HEK293 (cell line): ENCODE data around the gene CCNI2.
A peak's percentile ranks its signal among the peaks of the same experiment; 100 is the strongest.

Experiments used
- CTCF ChIA-PET: fragments of 350-600 bp; formaldehyde crosslinking; extraction: SDS; loops from one replicate; lab custom pipeline; 2021; ENCODE audit warnings: antibody characterized with exemption; lab: Yijun Ruan, JAX
- POLR2A ChIA-PET: fragments of 300-600 bp; formaldehyde crosslinking; extraction: SDS; loops from one replicate; lab custom pipeline; 2020; ENCODE audit warnings: antibody characterized with exemption, inconsistent platforms; lab: Yijun Ruan, JAX
- H3K27ac ChIP-seq: fragments of 200-500 bp; sonication (Bioruptor generic); 2 replicates; pipeline ENCODE4 v1.5.1; 2014; ENCODE audit warnings: low read depth, low read length, control low read depth, inconsistent platforms; ENCODE audit errors: extremely low read depth
- H3K36me3 ChIP-seq, 2 experiments: fragments of 200-500 bp in 1 of 2; sonication (Bioruptor generic) in 1 of 2; 1 replicate in 1 of 2; 2 replicates in 1 of 2; pipeline ENCODE4 v1.5.1; 2014 to 2017; ENCODE audit warnings: inconsistent platforms in 2 of 2, low read length in 2 of 2; ENCODE audit not compliant: control insufficient read depth in 2 of 2, insufficient read depth in 1 of 2
- H3K4me1 ChIP-seq: fragments of 200-500 bp; sonication (Bioruptor generic); 2 replicates; pipeline ENCODE4 v1.5.1; 2014; ENCODE audit warnings: mild to moderate bottlenecking, low read length, inconsistent platforms; ENCODE audit not compliant: control insufficient read depth, insufficient read depth
- H3K4me3 ChIP-seq: 2 replicates; pipeline ENCODE4 v1.5.1; 2011; ENCODE audit warnings: low read depth, mild to moderate bottlenecking, control low read depth, low read length, moderate library complexity
- H3K9me3 ChIP-seq: fragments of 200-500 bp; sonication (Bioruptor generic); 2 replicates; pipeline ENCODE4 v1.5.1; 2014; ENCODE audit warnings: low read depth, low read length, inconsistent platforms; ENCODE audit not compliant: control insufficient read depth, insufficient read depth
- HOXC10 ChIP-seq: sonication (generic); formaldehyde crosslinking; IDR thresholded peaks from 2 replicates; pipeline ENCODE4 v1.8.1; 2023; ENCODE audit warnings: mild to moderate bottlenecking, missing genetic modification reagents
- IKZF3 ChIP-seq: fragments of 450-650 bp; IDR thresholded peaks from 2 replicates; pipeline ENCODE4 v1.5.0; 2018; ENCODE audit warnings: missing biosample characterization, mild to moderate bottlenecking, missing genetic modification characterization, moderate library complexity
- KLF1 ChIP-seq: fragments of 450-650 bp; formaldehyde crosslinking; IDR thresholded peaks from 2 replicates; pipeline ENCODE4 v1.5.1; 2016; ENCODE audit warnings: missing biosample characterization, missing genetic modification characterization
- SP2 ChIP-seq: fragments of 450-650 bp; formaldehyde crosslinking; IDR thresholded peaks from 2 replicates; pipeline ENCODE4 v1.5.1; 2016; ENCODE audit warnings: missing biosample characterization, missing genetic modification characterization
- TCF7L2 ChIP-seq: IDR thresholded peaks from 2 replicates; pipeline ENCODE4 v1.6.1; 2011; ENCODE audit warnings: low read depth, mild to moderate bottlenecking, inconsistent platforms, low read length, moderate library complexity, borderline replicate concordance
- ZNF133 ChIP-seq: fragments of 450-650 bp; formaldehyde crosslinking; IDR thresholded peaks from 2 replicates; pipeline ENCODE4 v1.5.1; 2016; ENCODE audit warnings: missing biosample characterization, missing genetic modification characterization
- ZNF311 ChIP-seq: fragments of 450-650 bp; formaldehyde crosslinking; IDR thresholded peaks from 2 replicates; pipeline ENCODE4 v1.5.1; 2017; ENCODE audit warnings: missing biosample characterization, missing genetic modification characterization, borderline replicate concordance
- ZNF366 ChIP-seq: fragments of 450-650 bp; formaldehyde crosslinking; conservative IDR thresholded peaks from 2 replicates; pipeline ENCODE4 v1.5.1; 2016; ENCODE audit warnings: missing biosample characterization, missing genetic modification characterization
- ZNF426 ChIP-seq: fragments of 450-650 bp; formaldehyde crosslinking; IDR thresholded peaks from 2 replicates; pipeline ENCODE4 v1.5.1; 2017; ENCODE audit warnings: missing biosample characterization, missing genetic modification characterization, mild to moderate bottlenecking, inconsistent platforms, moderate library complexity
- ZNF530 ChIP-seq: fragments of 450-650 bp; formaldehyde crosslinking; IDR thresholded peaks from 2 replicates; pipeline ENCODE4 v1.5.1; 2016; ENCODE audit warnings: low read depth, missing biosample characterization, missing genetic modification characterization
- ZNF785 ChIP-seq: fragments of 450-650 bp; formaldehyde crosslinking; IDR thresholded peaks from 2 replicates; pipeline ENCODE4 v1.5.1; 2016; ENCODE audit warnings: missing biosample characterization, missing genetic modification characterization
- ZNF791 ChIP-seq: fragments of 450-650 bp; formaldehyde crosslinking; IDR thresholded peaks from 2 replicates; pipeline ENCODE4 v1.5.1; 2016; ENCODE audit warnings: missing biosample characterization, missing genetic modification characterization
- TF ChIP-seq, protein P1 (sequence below): fragments of 450-650 bp; formaldehyde crosslinking; IDR thresholded peaks from 2 replicates; pipeline ENCODE4 v1.5.0; 2017; ENCODE audit warnings: missing biosample characterization, missing genetic modification characterization, borderline replicate concordance
- TF ChIP-seq, protein P2 (sequence below): fragments of 450-650 bp; formaldehyde crosslinking; IDR thresholded peaks from 2 replicates; pipeline ENCODE4 v1.5.1; 2016; ENCODE audit warnings: missing biosample characterization, missing genetic modification characterization
- TF ChIP-seq, protein P3 (sequence below): fragments of 450-650 bp; formaldehyde crosslinking; IDR thresholded peaks from 2 replicates; pipeline ENCODE4 v1.5.1; 2016; ENCODE audit warnings: missing biosample characterization, missing genetic modification characterization

Gene CCNI2

DNA sequence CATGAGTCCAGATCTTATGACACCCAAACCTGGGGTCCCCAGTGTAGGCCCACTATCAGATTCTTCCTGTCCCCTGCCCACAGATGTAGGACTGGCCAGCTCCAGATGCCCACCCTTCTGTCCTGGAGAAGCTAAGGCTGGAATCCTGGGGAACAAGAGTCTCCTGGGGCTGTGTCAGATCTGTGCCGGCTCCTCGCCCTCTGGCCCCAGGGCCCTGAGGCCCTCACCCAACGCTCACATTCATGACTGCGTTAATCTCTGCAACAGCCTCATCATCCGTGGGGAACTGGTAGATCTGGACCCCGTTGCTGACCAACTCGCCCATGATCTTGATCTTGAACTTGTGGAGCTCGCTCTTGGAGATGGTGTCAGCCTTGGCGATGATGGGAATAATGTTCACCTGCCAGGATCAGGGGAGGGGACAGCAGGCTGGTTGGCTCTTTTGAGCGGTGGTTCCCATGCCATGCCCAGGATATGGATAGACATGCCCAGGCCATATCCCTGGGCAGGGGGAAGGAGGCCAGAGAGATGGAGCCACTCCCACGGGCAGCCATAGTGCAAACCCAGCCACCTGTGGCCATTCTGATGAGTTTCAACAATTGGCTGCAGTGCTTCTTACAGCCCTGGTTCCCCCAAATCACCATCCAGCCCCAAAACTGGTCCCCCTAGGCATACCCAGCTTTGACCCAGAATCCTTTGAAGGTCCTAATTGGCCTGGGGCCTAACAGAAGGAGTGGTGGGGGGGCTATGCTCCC, 15.2 kb downstream of the CCNI2 start (continued):
- TF ChIP-seq, protein P1, sequence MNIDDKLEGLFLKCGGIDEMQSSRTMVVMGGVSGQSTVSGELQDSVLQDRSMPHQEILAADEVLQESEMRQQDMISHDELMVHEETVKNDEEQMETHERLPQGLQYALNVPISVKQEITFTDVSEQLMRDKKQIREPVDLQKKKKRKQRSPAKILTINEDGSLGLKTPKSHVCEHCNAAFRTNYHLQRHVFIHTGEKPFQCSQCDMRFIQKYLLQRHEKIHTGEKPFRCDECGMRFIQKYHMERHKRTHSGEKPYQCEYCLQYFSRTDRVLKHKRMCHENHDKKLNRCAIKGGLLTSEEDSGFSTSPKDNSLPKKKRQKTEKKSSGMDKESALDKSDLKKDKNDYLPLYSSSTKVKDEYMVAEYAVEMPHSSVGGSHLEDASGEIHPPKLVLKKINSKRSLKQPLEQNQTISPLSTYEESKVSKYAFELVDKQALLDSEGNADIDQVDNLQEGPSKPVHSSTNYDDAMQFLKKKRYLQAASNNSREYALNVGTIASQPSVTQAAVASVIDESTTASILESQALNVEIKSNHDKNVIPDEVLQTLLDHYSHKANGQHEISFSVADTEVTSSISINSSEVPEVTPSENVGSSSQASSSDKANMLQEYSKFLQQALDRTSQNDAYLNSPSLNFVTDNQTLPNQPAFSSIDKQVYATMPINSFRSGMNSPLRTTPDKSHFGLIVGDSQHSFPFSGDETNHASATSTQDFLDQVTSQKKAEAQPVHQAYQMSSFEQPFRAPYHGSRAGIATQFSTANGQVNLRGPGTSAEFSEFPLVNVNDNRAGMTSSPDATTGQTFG (tag by site-specific recombination) = no peak
- TF ChIP-seq ZNF311 = no peak

DNA sequence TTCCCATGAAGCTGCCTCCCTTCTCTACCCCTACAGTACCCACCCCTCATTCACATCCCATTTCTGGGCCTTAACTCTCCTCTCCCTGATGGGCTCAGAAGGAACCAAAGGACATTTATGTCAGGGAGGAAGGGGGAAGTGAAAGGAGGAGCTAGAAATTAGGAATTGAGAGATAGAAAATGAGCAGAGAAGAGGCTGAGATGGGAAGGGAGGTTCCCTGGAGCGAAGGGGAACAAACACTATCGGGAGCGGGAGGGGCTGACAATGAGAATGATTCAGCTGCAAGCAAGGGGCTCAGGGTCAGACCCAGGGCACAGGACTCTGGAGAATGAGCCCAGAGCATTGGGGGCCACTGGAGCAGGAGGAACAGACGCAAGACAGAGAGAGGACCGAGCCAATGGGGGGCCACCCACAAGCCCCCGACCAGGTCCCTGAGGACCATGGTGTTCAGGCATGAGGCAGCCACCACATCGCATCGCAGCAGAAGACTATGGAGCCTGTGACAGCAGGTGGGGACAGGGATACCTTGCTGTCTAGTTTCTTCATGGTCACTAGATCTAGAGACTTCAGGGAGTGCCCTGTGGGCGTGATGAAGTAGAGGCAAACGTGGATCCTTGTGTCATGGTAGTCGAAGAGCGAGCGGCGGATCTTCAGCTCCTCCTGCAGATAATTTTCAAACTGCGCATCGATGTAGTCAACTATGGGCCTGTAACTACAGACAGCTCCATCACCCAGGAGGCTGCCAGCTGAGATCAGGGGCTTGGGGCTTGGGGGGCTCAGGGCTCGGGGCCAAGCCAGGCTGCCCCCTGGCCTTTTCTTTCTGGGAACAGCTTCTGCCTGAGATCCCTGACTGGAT, 16.2 kb downstream of the CCNI2 start:
- TF ChIP-seq HOXC10 (CRISPR knock-in tag) (no peak), IKZF3 (no peak), SP2 (0 out of 2 replicates have a peak, but pooled peaks have one; percentile 8), ZNF785 (tag by site-specific recombination) (no peak)
- H3K27ac ChIP-seq = no peak overlapping the region
- H3K9me3 ChIP-seq = no peaks in the 10 kb centered on the region
- POLR2A ChIA-PET = no interaction called here
- H3K4me3 ChIP-seq = no peak overlapping the region
- H3K36me3 ChIP-seq = peaks cover 4 to 77% of the 10 kb centered on the region in 2 experiments; a peak in 2 of 3 replicates
- CTCF ChIA-PET = interaction anchor here (0.6 to 1.4 kb wide), 3 partner anchors 9 to 78 kb away, joined by 3 read pairs; no protein-coding TSS in a partner anchor
- no peaks in the 10 kb centered on the region for H3K4me1 ChIP-seq

DNA sequence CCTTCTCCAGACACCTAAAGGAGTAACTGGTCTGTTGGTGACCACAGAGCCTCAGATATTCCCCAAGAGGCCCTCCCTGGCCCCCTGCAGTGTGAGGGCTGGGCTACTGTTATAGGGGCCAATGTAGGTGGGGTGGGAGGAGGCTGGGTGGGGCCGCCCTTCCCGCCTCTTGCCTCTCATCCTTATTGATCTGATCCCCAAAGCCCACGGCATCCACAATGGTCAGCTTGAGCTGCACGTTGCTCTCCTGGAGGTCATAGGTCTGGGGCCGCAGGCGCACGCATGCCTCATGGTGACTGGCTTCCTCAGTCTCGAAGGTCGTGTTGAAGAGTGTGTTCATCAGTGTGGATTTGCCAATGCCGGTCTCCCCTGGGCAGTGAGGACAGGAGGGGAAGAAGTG, 16.8 kb downstream of the CCNI2 start:
- CTCF ChIA-PET = interaction anchor here (0.6 to 1.4 kb wide), 3 partner anchors 9 to 176 kb away, joined by 3 read pairs; no protein-coding TSS in a partner anchor
- H3K36me3 ChIP-seq = peaks cover 4 to 71% of the 10 kb centered on the region in 2 experiments; a peak in 2 of 3 replicates
- no peak overlapping the region for H3K27ac ChIP-seq

DNA sequence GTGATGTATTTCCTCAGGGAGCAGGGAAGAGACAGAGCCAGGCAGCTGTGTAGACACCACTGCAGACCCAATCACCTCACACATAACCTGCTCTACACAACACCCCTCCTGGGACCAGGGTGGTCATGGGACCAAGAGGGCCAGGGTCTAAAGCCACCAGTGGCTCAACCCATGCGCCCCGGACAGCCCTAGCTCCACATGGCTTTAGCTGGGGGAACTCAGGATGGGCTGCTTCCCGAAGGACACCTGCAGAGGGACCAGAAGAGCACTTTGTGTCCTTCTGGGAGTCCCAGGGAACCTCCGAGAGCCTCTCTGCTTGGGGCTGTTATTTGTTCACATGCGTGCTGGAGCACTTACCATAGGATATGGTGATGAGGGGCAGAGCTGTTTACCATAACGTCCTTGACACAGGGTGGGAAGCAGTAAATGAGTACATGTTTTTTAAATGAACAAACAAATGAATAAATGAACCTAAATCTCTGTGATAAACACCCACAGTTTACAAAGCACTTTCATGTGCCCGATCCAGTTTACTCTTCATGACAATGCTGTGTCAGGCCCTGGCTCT, 17.5 kb downstream of the CCNI2 start:
- Histone ChIP-seq H3K27ac (no peak overlapping the region), H3K4me3 (no peak overlapping the region), H3K9me3 (no peaks in the 10 kb centered on the region), H3K4me1 (no peaks in the 10 kb centered on the region), H3K36me3 (peaks cover 4 to 64% of the 10 kb centered on the region in 2 experiments; a peak in 2 of 3 replicates)
- POLR2A ChIA-PET = no interaction called here
- CTCF ChIA-PET = interaction anchor here (1.0 to 1.4 kb wide), 2 partner anchors 10 to 177 kb away, joined by 3 read pairs; no protein-coding TSS in a partner anchor
- TF ChIP-seq ZNF366 (tag by site-specific recombination) (no peak), ZNF791 (no peak), ZNF530 (tag by site-specific recombination) (no peak), TCF7L2 (no peak), ZNF426 (tag by site-specific recombination) (no peak), ZNF133 (tag by site-specific recombination) (no peak)
- TF ChIP-seq, protein P2, sequence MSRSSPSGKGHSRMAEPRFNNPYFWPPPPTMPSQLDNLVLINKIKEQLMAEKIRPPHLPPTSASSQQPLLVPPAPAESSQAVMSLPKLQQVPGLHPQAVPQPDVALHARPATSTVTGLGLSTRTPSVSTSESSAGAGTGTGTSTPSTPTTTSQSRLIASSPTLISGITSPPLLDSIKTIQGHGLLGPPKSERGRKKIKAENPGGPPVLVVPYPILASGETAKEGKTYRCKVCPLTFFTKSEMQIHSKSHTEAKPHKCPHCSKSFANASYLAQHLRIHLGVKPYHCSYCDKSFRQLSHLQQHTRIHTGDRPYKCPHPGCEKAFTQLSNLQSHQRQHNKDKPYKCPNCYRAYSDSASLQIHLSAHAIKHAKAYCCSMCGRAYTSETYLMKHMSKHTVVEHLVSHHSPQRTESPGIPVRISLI (tag by site-specific recombination) = no peak

More for the DNA sequence above, 16.8 kb downstream of the CCNI2 start:
- no peaks in the 10 kb centered on the region for H3K4me1 ChIP-seq
- H3K9me3 ChIP-seq = no peaks in the 10 kb centered on the region
- H3K4me3 ChIP-seq = no peak overlapping the region
- POLR2A ChIA-PET = no interaction called here
- TF ChIP-seq KLF1 (tag by site-specific recombination) = peak; percentile 27; the same call in 1 of the 2 replicates
- TF ChIP-seq, protein P3, sequence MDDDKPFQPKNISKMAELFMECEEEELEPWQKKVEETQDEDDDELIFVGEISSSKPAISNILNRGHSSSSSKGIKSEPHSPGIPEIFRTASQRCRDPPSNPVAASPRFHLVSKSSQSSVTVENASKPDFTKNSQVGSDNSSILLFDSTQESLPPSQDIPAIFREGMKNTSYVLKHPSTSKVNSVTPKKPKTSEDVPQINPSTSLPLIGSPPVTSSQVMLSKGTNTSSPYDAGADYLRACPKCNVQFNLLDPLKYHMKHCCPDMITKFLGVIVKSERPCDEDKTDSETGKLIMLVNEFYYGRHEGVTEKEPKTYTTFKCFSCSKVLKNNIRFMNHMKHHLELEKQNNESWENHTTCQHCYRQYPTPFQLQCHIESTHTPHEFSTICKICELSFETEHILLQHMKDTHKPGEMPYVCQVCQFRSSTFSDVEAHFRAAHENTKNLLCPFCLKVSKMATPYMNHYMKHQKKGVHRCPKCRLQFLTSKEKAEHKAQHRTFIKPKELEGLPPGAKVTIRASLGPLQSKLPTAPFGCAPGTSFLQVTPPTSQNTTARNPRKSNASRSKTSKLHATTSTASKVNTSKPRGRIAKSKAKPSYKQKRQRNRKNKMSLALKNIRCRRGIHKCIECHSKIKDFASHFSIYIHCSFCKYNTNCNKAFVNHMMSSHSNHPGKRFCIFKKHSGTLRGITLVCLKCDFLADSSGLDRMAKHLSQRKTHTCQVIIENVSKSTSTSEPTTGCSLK (tag by site-specific recombination) = no peak
